HG03060 (cell line): ENCODE results near the gene RASSF9.

Experiments
- ATAC-seq: cut with Tn5 transposase; IDR thresholded peaks from one replicate; pipeline ENCODE4 v1.9.1; 2021; ENCODE audit warnings: low read depth, moderate number of reproducible peaks; ENCODE audit not compliant: unreplicated experiment

Gene RASSF9

DNA sequence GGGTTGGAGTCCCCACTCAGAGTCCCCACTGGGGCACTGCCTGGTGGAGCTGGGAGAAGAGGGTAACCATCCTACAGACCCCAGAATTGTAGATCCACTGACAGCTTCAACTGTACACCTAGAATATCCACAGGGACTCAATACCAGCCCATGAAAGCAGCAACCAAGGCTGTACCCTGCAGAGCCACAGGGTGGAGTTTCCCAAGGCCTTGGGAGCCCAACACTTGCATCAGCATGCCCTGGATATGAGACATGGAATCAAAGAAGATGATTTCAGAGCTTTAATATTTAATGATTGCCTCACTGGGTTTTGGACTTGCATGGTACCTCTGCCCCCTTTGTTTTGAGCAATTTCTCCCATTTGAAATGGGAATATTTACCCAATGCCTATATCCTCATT is 80.4 kb downstream of the RASSF9 start:
- ATAC-seq: no peak
